ENCODE measurements around the gene MAPK8IP3. TPM values are rescaled to one million over a fixed set of nuclear protein-coding genes. Genes with fewer than 3 reads are reported as not detected.

MAPK8IP3 gene
- total RNA-seq, 1 donor from 2014 or later: 147 TPM

GRCh38 chr16:1768061-1768766 is 62.2 kb downstream of the MAPK8IP3 start:
- Mint-ChIP-seq H3K36me3 (ENCODE audit: low read depth, unreplicated experiment) (peaks cover 7% of the 10 kb centered on the region), H3K4me3 (ENCODE audit: unreplicated experiment) (no peak overlapping the region), H3K27me3 (ENCODE audit: unreplicated experiment) (peaks cover 15% of the 10 kb centered on the region), H3K27ac (ENCODE audit: unreplicated experiment) (no peak overlapping the region), H3K9me3 (ENCODE audit: unreplicated experiment) (no peaks in the 10 kb centered on the region), H3K4me1 (ENCODE audit: unreplicated experiment) (peaks cover 7% of the 10 kb centered on the region)
- DNase-seq (ENCODE audit: low spot score): no peak
- no peak for TF ChIP-seq CTCF (IDR thresholded peaks at IDR 0.05; ENCODE audit: unreplicated experiment)

- peaks cover 15% of the 10 kb centered on the region for H3K27me3 Mint-ChIP-seq (ENCODE audit: unreplicated experiment)
- H3K4me1 Mint-ChIP-seq (ENCODE audit: unreplicated experiment): peaks cover 9% of the 10 kb centered on the region
- H3K9me3 Mint-ChIP-seq (ENCODE audit: unreplicated experiment): no peaks in the 10 kb centered on the region
- no peak overlapping the region for H3K27ac Mint-ChIP-seq (ENCODE audit: unreplicated experiment)
- no peak for DNase-seq (ENCODE audit: low spot score)
- no peak overlapping the region for H3K4me3 Mint-ChIP-seq (ENCODE audit: unreplicated experiment)
- no peak for TF ChIP-seq CTCF (IDR thresholded peaks at IDR 0.05; ENCODE audit: unreplicated experiment)
- H3K36me3 Mint-ChIP-seq (ENCODE audit: low read depth, unreplicated experiment): peaks cover 7% of the 10 kb centered on the region
Observed at GRCh38 chr16:1768767-1769401, 62.9 kb downstream of the MAPK8IP3 start.

GRCh38 chr16:1769402-1770300 is 63.7 kb downstream of the MAPK8IP3 start:
- Mint-ChIP-seq H3K4me1 (ENCODE audit: unreplicated experiment) (peaks cover 10% of the 10 kb centered on the region), H3K4me3 (ENCODE audit: unreplicated experiment) (peak overlapping the region; percentile 37), H3K9me3 (ENCODE audit: unreplicated experiment) (no peaks in the 10 kb centered on the region), H3K27me3 (ENCODE audit: unreplicated experiment) (peaks cover 15% of the 10 kb centered on the region), H3K27ac (ENCODE audit: unreplicated experiment) (no peak overlapping the region), H3K36me3 (ENCODE audit: low read depth, unreplicated experiment) (peaks cover 7% of the 10 kb centered on the region)
- DNase-seq (ENCODE audit: low spot score): no peak
- no peak for TF ChIP-seq CTCF (IDR thresholded peaks at IDR 0.05; ENCODE audit: unreplicated experiment)

- DNase-seq (ENCODE audit: low spot score): no peak
- Mint-ChIP-seq H3K36me3 (ENCODE audit: low read depth, unreplicated experiment) (peaks cover 5% of the 10 kb centered on the region), H3K27ac (ENCODE audit: unreplicated experiment) (no peak overlapping the region), H3K9me3 (ENCODE audit: unreplicated experiment) (no peaks in the 10 kb centered on the region), H3K4me3 (ENCODE audit: unreplicated experiment) (peak overlapping the region; percentile 92), H3K4me1 (ENCODE audit: unreplicated experiment) (peaks cover 10% of the 10 kb centered on the region), H3K27me3 (ENCODE audit: unreplicated experiment) (peaks cover 15% of the 10 kb centered on the region)
- no peak for TF ChIP-seq CTCF (IDR thresholded peaks at IDR 0.05; ENCODE audit: unreplicated experiment)
Observed at GRCh38 chr16:1770328-1771187, 64.6 kb downstream of the MAPK8IP3 start.

Data from endothelial cell (in vitro differentiated cells).